Osteocyte (in vitro differentiated cells): Measurements from ENCODE around the gene PPFIA1. TPM values are rescaled to one million over a fixed set of nuclear protein-coding genes. Genes with fewer than 3 reads are reported as not detected.

Source experiments
- DNase-seq: peaks from one replicate; pipeline ENCODE4 v3.0.0; 2021; ENCODE audit warnings: mixed read lengths; ENCODE audit not compliant: unreplicated experiment; ENCODE audit errors: extremely low spot score
- H3K27ac Mint-ChIP-seq: one replicate; pipeline ENCODE4 v1.8.0; 2021; ENCODE audit warnings: mild to moderate bottlenecking, mixed read lengths; ENCODE audit not compliant: unreplicated experiment
- H3K27me3 Mint-ChIP-seq: one replicate; pipeline ENCODE4 v1.8.0; 2021; ENCODE audit warnings: mixed read lengths; ENCODE audit not compliant: unreplicated experiment
- H3K36me3 Mint-ChIP-seq: one replicate; pipeline ENCODE4 v1.8.0; 2021; ENCODE audit warnings: mixed read lengths; ENCODE audit not compliant: unreplicated experiment
- H3K4me1 Mint-ChIP-seq: one replicate; pipeline ENCODE4 v1.8.0; 2021; ENCODE audit warnings: mixed read lengths; ENCODE audit not compliant: unreplicated experiment
- H3K4me3 Mint-ChIP-seq: one replicate; pipeline ENCODE4 v1.8.0; 2021; ENCODE audit warnings: mild to moderate bottlenecking, moderate library complexity, mixed read lengths; ENCODE audit not compliant: unreplicated experiment
- H3K9me3 Mint-ChIP-seq: one replicate; pipeline ENCODE4 v1.8.0; 2021; ENCODE audit warnings: mixed read lengths; ENCODE audit not compliant: unreplicated experiment
- CTCF ChIP-seq: fragments of 200-600 bp; sonication (generic); IDR thresholded peaks from 2 replicates; pipeline ENCODE4 v1.5.0; 2021; ENCODE audit warnings: antibody characterized with exemption, mild to moderate bottlenecking, moderate library complexity
- total RNA-seq: library from RNA; stranded (reverse); gene quantifications from 2 replicates; pipeline ENCODE4 v1.2.1, GENCODE V29; 2021

The PPFIA1 gene
- total RNA-seq, 1 donor from 2014 or later = 70.4 TPM

DNA sequence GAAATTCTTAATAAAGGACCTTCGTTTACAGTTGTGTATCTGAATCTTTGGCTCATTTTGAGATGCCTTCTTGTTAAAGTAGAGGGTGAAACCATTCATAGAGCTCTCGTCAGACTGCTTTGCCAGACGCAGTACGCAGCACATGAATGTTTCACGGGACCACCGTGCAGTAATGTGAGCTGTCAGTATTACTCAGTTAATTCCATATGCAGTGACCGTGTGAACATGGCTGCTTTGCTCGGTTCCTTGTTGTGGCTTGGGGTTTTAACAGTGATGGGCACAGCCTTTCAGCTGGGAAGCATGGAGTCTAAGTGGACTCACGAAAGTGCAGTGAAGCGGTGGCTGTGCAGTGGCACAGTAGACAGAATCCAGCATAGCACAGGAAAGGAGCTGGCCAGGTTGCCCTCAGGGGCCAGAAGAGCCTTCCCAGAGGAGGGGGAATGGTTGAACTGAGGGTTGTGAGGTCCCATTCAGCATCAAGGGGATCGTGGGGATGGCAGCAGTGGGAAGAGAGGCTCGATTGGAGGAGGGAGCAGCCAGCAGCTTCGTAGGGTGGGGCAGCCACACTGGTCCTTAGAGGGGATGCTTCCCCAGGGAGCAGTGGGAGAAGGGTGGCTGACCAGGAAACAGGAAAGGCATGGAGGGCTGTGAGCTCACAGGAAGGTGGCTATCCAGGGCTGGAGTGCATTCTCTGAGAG, 31.4 kb downstream of the PPFIA1 start:
- Mint-ChIP-seq H3K9me3 (no peaks in the 10 kb centered on the region), H3K27me3 (no peaks in the 10 kb centered on the region), H3K27ac (peak overlapping the region; percentile 64), H3K36me3 (peaks cover 5% of the 10 kb centered on the region), H3K4me3 (no peak overlapping the region), H3K4me1 (peaks cover 56% of the 10 kb centered on the region)
- DNase-seq = no peak
- TF ChIP-seq CTCF = no peak

GRCh38 chr11:70302419-70302752, 31.9 kb downstream of the PPFIA1 start:
- Mint-ChIP-seq H3K4me1 (peaks cover 57% of the 10 kb centered on the region), H3K9me3 (no peaks in the 10 kb centered on the region)

DNA sequence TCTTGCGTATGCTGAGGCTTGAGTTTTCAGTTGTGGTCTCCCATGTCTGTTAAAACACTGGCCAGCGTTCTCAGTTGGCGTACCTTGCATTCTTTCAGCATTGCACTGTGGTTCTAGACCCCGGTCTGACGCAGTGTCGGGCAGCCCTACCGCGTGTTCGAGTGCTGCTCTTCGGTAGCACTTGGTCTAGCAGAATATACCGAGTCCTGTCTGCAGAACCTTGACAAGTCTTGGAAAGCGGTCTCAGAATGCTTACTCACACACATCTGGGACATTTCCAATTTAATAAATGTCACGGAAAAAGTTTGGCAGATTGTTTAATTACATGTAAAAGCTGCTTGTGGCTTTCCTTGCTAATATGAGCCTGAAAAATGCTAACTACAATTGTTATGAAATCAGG, 32.6 kb downstream of the PPFIA1 start:
- Mint-ChIP-seq H3K27ac (no peak overlapping the region), H3K4me3 (no peak overlapping the region), H3K36me3 (peaks cover 5% of the 10 kb centered on the region), H3K27me3 (no peaks in the 10 kb centered on the region), H3K4me1 (peaks cover 55% of the 10 kb centered on the region), H3K9me3 (no peaks in the 10 kb centered on the region)
- DNase-seq = no peak
- no peak for TF ChIP-seq CTCF

More at GRCh38 chr11:70302419-70302752, 31.9 kb downstream of the PPFIA1 start:
- Mint-ChIP-seq H3K27ac (peak overlapping the region; percentile 64), H3K36me3 (peaks cover 5% of the 10 kb centered on the region), H3K27me3 (no peaks in the 10 kb centered on the region), H3K4me3 (no peak overlapping the region)
- no peak for TF ChIP-seq CTCF
- no peak for DNase-seq

DNA sequence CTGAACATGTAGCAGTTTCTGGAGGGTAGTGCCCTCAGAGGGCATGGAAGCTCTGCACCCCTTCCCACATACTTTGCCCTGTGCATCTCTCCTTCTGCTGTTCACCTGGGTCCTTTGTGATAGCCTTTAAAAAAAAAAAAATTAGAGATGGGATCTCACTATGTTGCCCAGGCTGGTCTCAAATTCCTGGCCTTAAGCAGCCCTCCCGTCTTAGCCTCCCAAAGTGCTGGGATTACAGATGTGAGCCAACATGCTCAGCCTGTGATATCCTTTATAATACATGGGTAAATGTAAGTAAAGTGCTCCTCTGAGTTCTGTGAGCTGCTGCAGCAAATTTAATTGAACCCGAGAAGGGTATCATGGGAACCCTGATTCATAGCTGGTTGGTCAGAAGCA, 33.7 kb downstream of the PPFIA1 start:
- no peak for DNase-seq
- Mint-ChIP-seq H3K4me1 (peaks cover 47% of the 10 kb centered on the region), H3K36me3 (peaks cover 5% of the 10 kb centered on the region), H3K27me3 (no peaks in the 10 kb centered on the region), H3K9me3 (no peaks in the 10 kb centered on the region), H3K27ac (no peak overlapping the region), H3K4me3 (no peak overlapping the region)
- TF ChIP-seq CTCF = no peak

- H3K36me3 Mint-ChIP-seq = peaks cover 14% of the 10 kb centered on the region
- no peaks in the 10 kb centered on the region for H3K9me3 Mint-ChIP-seq
- H3K27me3 Mint-ChIP-seq = no peaks in the 10 kb centered on the region
- H3K27ac Mint-ChIP-seq = no peak overlapping the region
- DNase-seq = no peak
- H3K4me3 Mint-ChIP-seq = no peak overlapping the region
- no peak for TF ChIP-seq CTCF
- H3K4me1 Mint-ChIP-seq = peaks cover 47% of the 10 kb centered on the region
Observed at GRCh38 chr11:70305501-70305900, 35.0 kb downstream of the PPFIA1 start.
